HG03095 (cell line): Measurements from ENCODE around the gene USP25.

ENCODE experiments used
- ATAC-seq: cut with Tn5 transposase; IDR thresholded peaks from one replicate; pipeline ENCODE4 v1.9.1; 2021; ENCODE audit warnings: moderate library complexity; ENCODE audit not compliant: unreplicated experiment

Gene USP25, protein sequence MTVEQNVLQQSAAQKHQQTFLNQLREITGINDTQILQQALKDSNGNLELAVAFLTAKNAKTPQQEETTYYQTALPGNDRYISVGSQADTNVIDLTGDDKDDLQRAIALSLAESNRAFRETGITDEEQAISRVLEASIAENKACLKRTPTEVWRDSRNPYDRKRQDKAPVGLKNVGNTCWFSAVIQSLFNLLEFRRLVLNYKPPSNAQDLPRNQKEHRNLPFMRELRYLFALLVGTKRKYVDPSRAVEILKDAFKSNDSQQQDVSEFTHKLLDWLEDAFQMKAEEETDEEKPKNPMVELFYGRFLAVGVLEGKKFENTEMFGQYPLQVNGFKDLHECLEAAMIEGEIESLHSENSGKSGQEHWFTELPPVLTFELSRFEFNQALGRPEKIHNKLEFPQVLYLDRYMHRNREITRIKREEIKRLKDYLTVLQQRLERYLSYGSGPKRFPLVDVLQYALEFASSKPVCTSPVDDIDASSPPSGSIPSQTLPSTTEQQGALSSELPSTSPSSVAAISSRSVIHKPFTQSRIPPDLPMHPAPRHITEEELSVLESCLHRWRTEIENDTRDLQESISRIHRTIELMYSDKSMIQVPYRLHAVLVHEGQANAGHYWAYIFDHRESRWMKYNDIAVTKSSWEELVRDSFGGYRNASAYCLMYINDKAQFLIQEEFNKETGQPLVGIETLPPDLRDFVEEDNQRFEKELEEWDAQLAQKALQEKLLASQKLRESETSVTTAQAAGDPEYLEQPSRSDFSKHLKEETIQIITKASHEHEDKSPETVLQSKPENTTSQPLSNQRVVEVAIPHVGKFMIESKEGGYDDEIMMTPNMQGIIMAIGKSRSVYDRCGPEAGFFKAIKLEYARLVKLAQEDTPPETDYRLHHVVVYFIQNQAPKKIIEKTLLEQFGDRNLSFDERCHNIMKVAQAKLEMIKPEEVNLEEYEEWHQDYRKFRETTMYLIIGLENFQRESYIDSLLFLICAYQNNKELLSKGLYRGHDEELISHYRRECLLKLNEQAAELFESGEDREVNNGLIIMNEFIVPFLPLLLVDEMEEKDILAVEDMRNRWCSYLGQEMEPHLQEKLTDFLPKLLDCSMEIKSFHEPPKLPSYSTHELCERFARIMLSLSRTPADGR

GRCh38 chr21:15729674-15730483 is at the start of gene USP25:
USP25 (plus strand) TSS chr21:15729982; CDS start chr21:15730394, 412 bp downstream.
- peak; percentile 76 for ATAC-seq

DNA sequence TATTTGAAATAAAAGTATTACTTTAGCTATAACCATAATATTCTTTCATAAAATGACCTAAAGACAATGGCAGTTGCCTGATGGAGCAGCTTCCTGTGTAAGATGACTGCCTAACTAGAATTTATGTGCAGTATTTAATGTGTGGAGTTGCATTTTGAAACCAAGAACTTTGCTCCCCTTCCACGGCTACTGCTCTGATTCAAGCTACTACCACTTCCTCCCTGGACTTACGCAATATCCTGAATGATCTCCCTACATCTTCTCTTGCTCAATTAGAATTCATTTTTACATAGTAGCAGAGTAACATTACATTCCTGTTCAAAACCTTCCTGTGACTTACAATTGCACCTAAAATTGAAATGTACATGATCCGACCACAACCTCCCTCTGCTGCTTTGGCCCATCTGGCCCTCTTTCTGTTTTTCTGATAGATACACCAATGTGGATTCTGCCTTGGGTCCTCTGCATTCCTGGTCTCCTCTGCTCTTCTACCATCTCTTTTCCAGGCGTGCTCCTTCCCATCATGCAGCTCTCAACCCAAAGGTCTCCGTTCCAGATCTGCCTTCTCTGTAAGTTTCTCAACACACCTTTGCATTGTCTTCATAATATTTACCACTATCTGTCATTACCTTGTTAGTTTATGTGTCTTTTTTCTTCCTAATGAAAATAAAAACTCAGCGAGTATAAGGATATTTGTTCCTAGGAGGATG is 47.4 kb upstream of the USP25 start:
- no peak for ATAC-seq

DNA sequence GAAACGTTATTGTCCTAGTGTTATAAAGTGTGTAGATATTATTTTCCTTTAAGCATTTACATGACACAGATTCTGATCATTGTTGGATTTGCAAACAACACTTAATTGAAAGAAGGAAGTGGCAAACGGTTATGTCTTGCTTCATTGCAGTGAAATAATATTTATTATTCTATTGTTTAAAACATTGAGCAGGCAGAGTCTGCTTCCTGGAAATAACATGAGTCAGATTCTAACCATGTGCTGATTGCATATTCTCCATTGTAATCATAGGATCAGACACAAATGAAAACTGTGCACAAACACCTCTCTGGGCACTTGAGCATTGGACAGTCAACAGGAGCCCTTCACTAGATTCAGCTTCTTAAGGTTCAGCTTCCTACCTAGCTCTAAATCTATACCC is 46.8 kb upstream of the USP25 start:
- ATAC-seq = no peak

- ATAC-seq = no peak
These were observed 43.3 kb upstream of the USP25 start for GRCh38 chr21:15686506-15686905.

- ATAC-seq = no peak
These were observed 42.6 kb upstream of the USP25 start for GRCh38 chr21:15687208-15687607.

GRCh38 chr21:15688016-15688415 is 41.8 kb upstream of the USP25 start:
- no peak for ATAC-seq

DNA sequence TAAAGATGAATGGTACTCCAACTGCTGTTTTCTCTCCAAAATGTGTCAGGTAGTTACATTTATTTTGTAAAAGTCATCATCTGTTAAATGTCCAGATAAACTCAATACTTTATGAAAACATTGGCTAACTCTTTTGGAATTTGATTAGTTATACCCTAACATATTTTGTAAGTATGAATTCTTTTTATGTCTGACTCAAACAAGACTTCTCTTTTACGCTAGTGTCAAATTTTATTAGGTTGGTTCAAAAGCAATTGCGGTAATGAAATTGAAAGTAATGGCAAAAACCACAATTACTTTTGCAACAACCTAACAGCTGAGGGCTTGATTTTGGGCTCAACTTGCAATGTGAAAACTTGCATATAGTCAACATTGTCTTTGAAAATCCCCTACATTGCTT is 41.0 kb upstream of the USP25 start:
- ATAC-seq = no peak

- ATAC-seq = no peak
These were observed 37.1 kb upstream of the USP25 start for GRCh38 chr21:15692711-15693110.

DNA sequence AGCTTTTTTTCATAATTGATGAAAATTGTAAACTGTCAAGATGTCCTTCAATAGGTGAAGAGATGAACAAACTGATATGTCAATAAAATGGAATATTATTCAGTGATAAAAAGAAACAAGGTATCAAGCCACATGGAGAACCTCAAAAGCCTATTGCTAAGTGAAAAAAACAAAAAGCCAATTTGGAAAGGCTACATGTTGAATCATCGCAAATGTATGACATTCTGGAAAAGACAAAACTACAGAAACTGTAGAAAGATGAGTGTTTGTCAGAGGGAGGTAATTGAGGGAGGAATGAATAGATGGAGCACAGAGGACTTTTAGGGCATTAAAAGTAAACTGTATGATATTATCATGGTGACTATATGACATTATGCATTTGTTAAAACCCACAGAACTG is 34.5 kb upstream of the USP25 start:
- ATAC-seq = no peak

- no peak for ATAC-seq
These were observed 28.0 kb upstream of the USP25 start for GRCh38 chr21:15701830-15702229.

- ATAC-seq = no peak
These were observed 25.9 kb upstream of the USP25 start for GRCh38 chr21:15703932-15704331.

DNA sequence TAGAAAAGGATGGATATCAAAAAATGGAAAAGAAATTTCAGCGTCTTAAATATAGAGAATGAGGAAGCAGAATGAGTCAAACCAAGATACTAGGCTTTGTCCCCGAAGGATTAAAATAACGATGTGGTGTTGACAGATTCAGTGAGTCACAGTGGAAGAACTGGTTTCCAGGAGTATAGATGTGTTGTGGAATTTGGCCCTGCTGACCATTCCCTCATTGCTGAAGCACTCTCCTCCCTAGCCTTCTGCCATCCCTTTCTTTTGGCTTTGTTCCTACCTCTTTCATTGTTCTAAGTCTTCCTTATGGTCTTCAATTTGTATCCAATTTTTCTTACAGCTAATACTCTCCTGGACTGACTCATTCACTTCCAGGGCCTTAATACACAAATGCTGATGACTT is 23.1 kb upstream of the USP25 start:
- no peak for ATAC-seq

- ATAC-seq = no peak
These were observed 16.4 kb upstream of the USP25 start for GRCh38 chr21:15713412-15713811.

DNA sequence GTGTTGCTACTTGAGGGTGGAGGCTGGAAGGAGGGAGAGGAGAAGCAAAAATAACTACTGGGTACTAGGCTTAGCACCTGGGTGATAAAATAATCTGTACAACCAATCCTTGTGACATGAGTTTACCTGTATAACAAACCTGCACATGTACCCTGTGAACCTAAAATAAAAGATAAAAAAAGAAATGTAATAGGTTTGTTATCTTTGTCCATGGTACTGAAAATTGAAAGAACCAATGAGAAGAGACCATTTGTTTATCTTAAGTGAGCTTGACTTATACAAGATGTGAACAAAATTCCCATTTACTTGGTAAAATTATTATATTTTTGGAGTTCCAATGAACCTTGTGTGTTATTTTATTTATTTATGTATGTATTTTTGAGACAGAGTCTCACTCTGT is 11.1 kb upstream of the USP25 start:
- no peak for ATAC-seq

DNA sequence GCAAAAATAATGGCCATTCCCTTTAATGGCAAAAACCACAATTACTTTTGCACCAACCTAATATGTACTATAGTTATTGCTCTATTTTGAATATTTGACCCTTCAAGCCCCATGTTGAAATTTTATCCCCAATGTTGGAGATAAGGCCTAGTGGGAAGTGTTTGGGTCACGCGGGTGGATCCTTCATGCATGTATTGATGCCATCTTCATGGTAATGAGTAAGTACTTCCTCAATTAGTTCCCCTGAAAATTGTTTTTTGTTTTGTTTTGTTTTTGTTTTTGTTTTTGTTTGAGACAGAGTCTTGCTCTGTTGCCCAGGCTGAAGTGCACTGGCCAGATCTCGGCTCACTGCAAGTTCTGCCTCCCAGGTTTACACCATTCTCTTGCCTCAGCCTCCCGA is 9.8 kb upstream of the USP25 start:
- ATAC-seq = no peak

- ATAC-seq = no peak
These were observed 7.0 kb upstream of the USP25 start for GRCh38 chr21:15722591-15723324.

- no peak for ATAC-seq
These were observed 3.8 kb upstream of the USP25 start for GRCh38 chr21:15725949-15726348.

GRCh38 chr21:15728046-15728445 is 1.7 kb upstream of the USP25 start:
- ATAC-seq = no peak

- no peak for ATAC-seq
These were observed 472 bp upstream of the USP25 start for GRCh38 chr21:15729346-15729673.
